ENCODE data around the gene HSPG2.
"Not testable (repeated sequence)": the region's sequence is repeated elsewhere in the genome, so short reads cannot be mapped to it uniquely, and the experiment has no call there.

Gene HSPG2

GRCh38 chr1:21931171-21932093 lies 5.7 kb downstream of the HSPG2 start:
- DNase-seq, result no peak

- no peak for DNase-seq
Measured at GRCh38 chr1:21930629-21931170, 6.4 kb downstream of the HSPG2 start.

GRCh38 chr1:21930080-21930571 lies 7.0 kb downstream of the HSPG2 start:
- no peak for DNase-seq

- no peak for DNase-seq
Measured at GRCh38 chr1:21927533-21928237, 9.4 kb downstream of the HSPG2 start.

GRCh38 chr1:21926814-21927532 lies 10.1 kb downstream of the HSPG2 start:
- DNase-seq, result no peak

GRCh38 chr1:21926065-21926464 lies 11.0 kb downstream of the HSPG2 start:
- no peak for DNase-seq

GRCh38 chr1:21925334-21925940 lies 11.7 kb downstream of the HSPG2 start:
- no peak for DNase-seq

GRCh38 chr1:21924503-21925005 lies 12.6 kb downstream of the HSPG2 start:
- no peak for DNase-seq

- DNase-seq, result no peak
Measured at GRCh38 chr1:21922090-21923013, 14.8 kb downstream of the HSPG2 start.

GRCh38 chr1:21921100-21921875 lies 15.8 kb downstream of the HSPG2 start:
- DNase-seq, result no peak

GRCh38 chr1:21919520-21919919 lies 17.6 kb downstream of the HSPG2 start:
- DNase-seq, result no peak

- DNase-seq, result not testable (repeated sequence)
Measured at GRCh38 chr1:21917239-21917631, 19.9 kb downstream of the HSPG2 start.

- DNase-seq, result no peak
Measured at GRCh38 chr1:21916447-21917238, 20.5 kb downstream of the HSPG2 start.

- DNase-seq, result no peak
Measured at GRCh38 chr1:21914880-21915640, 22.1 kb downstream of the HSPG2 start.

GRCh38 chr1:21914450-21914849 lies 22.7 kb downstream of the HSPG2 start:
- DNase-seq, result no peak

- DNase-seq, result peak; percentile 16
Measured at GRCh38 chr1:21913763-21914162, 23.3 kb downstream of the HSPG2 start.

GRCh38 chr1:21913258-21913657 lies 23.9 kb downstream of the HSPG2 start:
- DNase-seq, result no peak

- no peak for DNase-seq
Measured at GRCh38 chr1:21912038-21912758, 24.9 kb downstream of the HSPG2 start.
